Kidney tubule cell (primary cell): Measurements from ENCODE around the gene MED10.
"Not testable (repeated sequence)": the region's sequence is repeated elsewhere in the genome, so short reads cannot be mapped to it uniquely, and the experiment has no call there.

Experiments
- DNase-seq: peaks from one replicate; pipeline ENCODE4 v3.0.0-alpha.2; 2018; ENCODE audit warnings: low spot score

MED10 gene

GRCh38 chr5:6373081-6373846 is 5.1 kb downstream of the MED10 start:
- DNase-seq, result no peak

- no peak for DNase-seq
These were observed 5.9 kb downstream of the MED10 start for GRCh38 chr5:6372251-6373080.

- DNase-seq, result no peak
These were observed 7.1 kb downstream of the MED10 start for GRCh38 chr5:6371079-6371810.

GRCh38 chr5:6370580-6370979 is 7.8 kb downstream of the MED10 start:
- DNase-seq, result no peak

- DNase-seq, result no peak
These were observed 12.3 kb downstream of the MED10 start for GRCh38 chr5:6365977-6366590.

GRCh38 chr5:6365142-6365976 is 13.0 kb downstream of the MED10 start:
- DNase-seq, result no peak

- not testable (repeated sequence) for DNase-seq
These were observed 14.8 kb downstream of the MED10 start for GRCh38 chr5:6363454-6364011.

GRCh38 chr5:6362846-6363245 is 15.5 kb downstream of the MED10 start:
- DNase-seq, result no peak

GRCh38 chr5:6361101-6361500 is 17.2 kb downstream of the MED10 start:
- no peak for DNase-seq

- DNase-seq, result no peak
These were observed 17.8 kb downstream of the MED10 start for GRCh38 chr5:6360323-6361072.

GRCh38 chr5:6359555-6360322 is 18.6 kb downstream of the MED10 start:
- DNase-seq, result no peak

- no peak for DNase-seq
These were observed 19.9 kb downstream of the MED10 start for GRCh38 chr5:6358434-6358820.

- not testable (repeated sequence) for DNase-seq
These were observed 20.4 kb downstream of the MED10 start for GRCh38 chr5:6357817-6358433.

- no peak for DNase-seq
These were observed 21.7 kb downstream of the MED10 start for GRCh38 chr5:6356578-6357164.

GRCh38 chr5:6355294-6355693 is 23.1 kb downstream of the MED10 start:
- DNase-seq, result no peak

- DNase-seq, result no peak
These were observed 23.5 kb downstream of the MED10 start for GRCh38 chr5:6354848-6355247.

GRCh38 chr5:6353602-6354302 is 24.6 kb downstream of the MED10 start:
- no peak for DNase-seq
